D341Med (cell line): ENCODE measurements around the gene WDR86.

Experiments used
- DNase-seq: peaks from one replicate; pipeline ENCODE4 v3.0.0; 2012; ENCODE audit warnings: low spot score

Gene WDR86

DNA sequence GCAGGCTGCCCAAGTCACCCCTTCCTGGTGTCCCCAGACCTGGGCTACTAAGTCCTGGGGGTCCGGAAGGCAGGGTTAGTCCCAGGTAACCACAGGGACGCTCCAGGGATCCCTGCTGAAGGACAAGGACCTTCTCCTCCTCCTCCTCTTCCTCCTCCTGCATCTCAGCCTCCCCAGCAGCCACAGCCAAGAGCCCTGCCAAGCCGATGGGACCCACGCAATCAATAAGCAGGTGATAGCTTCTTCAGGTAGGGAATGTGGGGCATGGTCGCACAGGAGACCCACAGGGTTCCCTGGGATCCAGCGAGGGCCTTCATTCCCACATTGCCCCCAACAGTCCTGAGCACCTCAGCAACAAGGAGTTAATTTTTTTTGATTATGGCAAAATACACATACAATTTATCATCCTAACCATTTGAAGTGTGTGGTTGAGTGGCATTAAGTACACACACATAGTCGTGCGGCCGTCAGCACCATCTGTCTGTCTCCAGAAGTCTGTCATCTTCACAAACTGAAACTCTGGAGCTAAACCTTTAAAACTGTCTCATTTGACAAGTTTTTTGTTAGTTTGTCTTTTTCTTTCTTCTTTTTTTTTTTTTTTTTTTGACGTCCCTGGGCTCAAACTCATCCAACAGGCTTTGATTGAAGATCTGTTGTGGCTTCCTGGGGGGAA, 18.0 kb upstream of the WDR86 start:
- DNase-seq = no peak

DNA sequence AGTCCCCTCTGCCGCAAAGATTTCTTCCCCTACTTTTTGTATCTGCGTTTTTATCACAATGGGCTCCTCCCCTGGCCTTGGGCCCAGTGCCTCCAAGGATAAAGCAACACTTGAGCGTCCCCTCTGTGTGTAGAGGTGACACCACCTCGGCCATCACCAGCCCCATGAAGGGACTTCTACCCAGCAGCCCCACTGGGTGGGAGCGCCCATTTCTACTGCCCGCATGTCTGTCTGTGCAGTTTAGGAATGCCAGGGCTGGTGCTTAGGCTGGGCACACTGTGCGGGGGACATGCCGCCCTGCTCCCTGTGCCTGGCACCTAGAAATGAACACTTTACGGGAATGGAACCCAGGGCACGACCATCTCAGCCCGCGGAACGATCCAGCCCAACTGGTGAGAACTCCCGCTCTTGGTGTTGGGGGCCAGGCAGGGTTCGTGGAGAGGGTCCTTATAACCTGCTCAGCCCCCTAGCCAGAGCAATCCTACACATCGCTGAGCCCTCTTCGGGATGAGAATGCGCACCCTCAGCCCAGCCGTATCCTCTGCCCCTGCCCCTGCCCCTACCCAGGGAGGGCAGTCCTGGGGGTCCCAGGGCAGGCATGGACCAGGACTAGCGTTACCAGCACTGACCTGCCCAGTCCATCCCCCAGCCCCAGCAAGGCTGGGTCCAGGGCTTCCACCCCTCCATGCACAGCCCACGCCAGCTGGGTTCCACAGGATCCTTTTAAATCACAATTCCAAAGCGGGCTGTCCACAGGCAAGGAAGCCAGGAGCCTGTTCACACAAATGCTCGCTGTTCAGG, 17.3 kb upstream of the WDR86 start:
- DNase-seq = no peak

- DNase-seq = no peak
Observed at GRCh38 chr7:151426441-151426903, 16.6 kb upstream of the WDR86 start.

- no peak for DNase-seq
Observed at GRCh38 chr7:151425670-151426440, 16.0 kb upstream of the WDR86 start.

DNA sequence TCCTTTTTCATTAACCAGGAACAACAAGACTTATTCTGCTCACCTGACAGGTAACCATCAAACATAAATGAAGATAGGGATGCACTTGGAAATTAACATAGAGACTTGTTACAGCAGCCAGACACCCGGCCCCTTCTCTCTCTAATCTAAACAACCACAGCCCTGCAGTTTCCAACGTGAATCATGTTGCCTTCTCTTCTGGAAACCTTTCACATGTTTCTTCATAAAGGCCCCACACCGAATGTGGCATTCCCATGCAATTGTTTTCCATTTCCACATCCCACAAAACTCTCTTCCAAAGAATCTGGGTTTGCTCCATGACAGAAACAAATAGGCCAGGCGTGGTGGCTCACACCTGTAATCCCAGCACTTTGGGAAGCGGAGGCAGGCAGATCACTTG, 15.0 kb upstream of the WDR86 start:
- DNase-seq = no peak

GRCh38 chr7:151423936-151424335, 14.1 kb upstream of the WDR86 start:
- DNase-seq = no peak

- DNase-seq = no peak
Observed at GRCh38 chr7:151423226-151423625, 13.4 kb upstream of the WDR86 start.

GRCh38 chr7:151422212-151422611, 12.4 kb upstream of the WDR86 start:
- DNase-seq = no peak

DNA sequence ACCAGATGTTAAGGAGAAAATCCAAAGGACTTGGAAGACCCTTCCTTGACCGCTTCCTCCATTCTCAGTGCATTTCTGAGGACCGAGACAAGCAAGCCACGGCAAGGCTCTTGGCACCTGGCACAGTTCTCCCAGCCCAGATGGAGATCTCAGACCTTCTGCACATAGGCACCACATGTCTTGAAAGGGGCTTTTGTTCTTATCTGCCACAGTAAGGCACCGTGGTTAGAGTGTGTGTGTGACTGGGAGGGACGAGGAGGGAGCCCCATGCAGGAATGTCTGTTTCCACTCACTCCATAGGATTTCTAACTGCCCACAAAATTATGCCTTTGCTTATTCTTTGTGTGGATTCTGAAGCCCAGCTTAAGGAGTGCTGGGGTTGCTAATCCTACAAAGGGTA, 10.3 kb upstream of the WDR86 start:
- no peak for DNase-seq

DNA sequence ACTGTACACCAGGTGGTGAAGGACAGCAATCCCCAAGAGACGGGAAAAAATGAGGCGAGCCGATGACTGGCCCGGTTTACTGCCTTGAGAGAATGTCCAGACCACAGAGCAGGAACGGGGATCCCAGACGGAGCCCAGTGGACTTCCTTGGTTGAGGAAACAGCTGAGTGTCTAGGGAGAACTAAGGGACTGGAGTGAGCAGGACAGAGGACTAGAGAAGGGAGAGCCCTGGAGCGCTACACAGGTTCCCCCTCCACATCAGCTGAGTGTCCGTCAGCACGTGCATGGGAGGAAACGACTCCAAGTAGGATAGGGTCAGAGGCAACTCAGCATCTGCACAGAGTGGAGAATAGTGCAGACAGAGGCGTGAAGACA, 7.1 kb upstream of the WDR86 start:
- no peak for DNase-seq

DNA sequence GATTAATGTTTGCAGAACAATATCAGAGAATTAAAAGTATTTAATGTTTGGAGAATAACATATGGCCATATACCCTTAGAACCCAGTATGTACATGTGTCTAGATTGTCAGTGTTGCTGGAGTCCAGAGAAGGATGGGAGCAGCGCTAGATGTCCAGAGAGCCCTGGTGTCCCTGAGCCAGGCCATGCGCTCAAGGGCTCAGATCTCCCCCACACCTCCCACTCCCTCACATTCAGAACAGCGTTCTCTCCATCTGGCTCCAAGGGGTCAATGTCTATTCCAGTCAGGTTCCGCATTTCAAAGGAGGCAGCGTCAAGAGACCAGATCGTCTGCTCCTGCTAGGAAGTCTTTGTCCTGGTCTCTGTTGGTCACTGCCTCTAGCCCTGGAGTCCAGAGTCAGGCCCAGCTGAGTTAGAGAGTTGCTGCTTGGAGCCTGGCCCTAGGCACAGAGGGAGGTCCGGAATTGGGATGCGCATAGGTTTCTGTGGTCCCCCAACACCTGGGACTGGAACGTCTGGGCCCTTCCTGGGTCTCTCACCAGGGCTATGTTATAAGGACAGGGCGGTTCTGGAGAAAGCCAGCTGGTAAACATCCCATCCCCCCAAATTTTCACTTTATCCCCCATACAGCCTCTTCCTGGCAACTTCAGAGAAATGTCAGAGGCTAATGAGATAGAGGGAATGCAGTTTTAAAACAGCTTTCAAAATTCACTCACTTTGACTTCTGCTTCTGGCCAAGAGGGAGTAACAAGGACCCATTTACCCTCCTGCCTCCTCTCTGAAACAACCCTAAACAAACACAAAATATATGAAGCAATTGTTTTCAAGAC, 6.5 kb upstream of the WDR86 start:
- no peak for DNase-seq

GRCh38 chr7:151415375-151416105, 5.7 kb upstream of the WDR86 start:
- no peak for DNase-seq

GRCh38 chr7:151413241-151413640, 3.4 kb upstream of the WDR86 start:
- no peak for DNase-seq

DNA sequence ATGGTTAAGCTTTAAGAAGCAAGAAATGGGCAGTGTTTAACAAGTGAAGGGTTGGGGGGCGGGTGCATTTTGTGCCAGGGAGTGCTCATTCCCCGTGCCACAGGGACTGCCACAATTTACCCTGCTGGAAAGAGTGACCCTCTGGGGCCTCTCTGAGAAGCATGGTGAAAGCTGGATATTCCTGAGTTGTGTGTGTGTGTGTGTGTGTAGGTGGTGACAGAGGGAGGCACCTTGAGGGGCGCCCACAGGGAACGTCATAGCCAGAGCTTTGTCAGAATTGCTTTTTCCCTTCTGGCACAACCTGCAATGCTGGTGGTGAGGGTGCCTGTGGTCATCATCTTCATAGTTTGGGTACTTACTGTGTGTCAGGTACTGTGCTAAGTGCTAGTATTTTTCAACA, 2.5 kb upstream of the WDR86 start:
- DNase-seq = no peak

DNA sequence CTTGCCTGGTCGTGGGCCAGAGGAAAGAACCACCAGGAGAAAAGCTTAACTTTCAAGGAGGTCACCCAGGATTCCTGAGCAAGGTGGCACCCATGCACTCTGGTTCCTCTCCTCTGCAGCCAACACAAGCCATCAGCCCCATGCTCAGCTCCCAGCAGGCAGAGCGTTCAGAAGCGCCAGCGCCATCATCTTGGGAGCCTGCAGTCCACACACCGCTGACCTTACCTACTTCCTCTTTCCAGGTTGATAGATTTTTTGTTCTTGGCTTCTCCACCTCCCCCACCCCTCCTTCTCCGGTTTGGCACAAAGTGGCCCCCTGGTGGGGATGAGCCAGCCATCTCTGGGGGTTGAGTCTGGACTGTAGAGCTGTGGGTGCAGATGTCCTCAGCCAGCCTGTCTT, 1.7 kb upstream of the WDR86 start:
- no peak for DNase-seq

- no peak for DNase-seq
Observed at GRCh38 chr7:151410405-151411390, 860 bp upstream of the WDR86 start.

- no peak for DNase-seq
Observed at GRCh38 chr7:151408839-151409666, 785 bp downstream of the WDR86 start.

DNA sequence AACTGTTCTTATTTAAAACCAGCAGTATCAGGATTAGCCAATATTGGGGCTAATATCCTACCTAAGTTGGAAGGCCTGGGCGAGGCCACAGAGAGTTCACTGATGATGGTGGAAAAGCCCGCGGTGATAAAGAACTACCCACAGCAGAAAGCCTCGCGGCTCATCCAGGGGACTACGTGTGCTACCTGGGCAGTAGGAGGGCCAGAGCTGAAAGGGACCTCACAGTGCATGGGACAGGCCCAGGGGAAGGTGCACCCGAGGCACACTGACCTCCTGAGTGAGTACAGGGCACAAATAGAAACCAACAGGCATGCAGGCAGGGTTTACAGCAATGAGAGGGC, 1.4 kb downstream of the WDR86 start:
- no peak for DNase-seq

DNA sequence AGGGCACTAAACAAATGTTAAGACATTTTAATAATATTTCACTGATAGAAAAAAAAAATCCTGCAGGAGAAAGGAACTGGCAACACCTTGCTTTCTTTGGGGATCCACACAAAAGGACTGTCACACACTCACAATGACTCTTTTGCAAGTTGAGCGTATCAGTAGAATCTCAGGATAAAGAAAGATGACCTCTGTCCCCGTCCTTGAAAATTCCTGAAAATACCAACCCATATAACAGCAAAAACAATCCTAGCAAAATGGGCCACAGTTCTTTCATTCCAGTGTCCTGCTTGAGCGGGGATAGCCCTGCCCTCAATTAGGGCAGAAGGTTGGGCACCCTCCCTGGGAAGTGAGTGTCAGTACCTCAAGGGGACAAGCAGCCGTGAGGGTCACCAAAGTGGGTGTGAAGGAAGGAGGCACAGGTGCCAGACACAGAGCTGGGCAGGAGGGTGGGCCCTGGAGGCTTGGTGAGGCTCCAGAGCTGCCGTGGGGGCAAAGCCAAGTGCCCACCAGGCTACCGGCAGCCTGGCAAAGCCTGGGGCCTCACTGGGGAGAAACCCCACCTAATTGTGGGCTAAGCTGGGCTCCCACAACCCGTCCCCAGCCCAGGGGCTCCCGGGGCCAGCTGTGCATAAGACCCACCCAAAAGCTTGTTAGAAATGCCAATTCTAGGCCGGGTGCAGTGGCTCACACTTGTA, 2.8 kb downstream of the WDR86 start:
- no peak for DNase-seq
